ENCODE measurements around the gene CPM.
"Not testable (repeated sequence)": the region's sequence is repeated elsewhere in the genome, so short reads cannot be mapped to it uniquely, and the experiment has no call there.

Gene CPM

DNA sequence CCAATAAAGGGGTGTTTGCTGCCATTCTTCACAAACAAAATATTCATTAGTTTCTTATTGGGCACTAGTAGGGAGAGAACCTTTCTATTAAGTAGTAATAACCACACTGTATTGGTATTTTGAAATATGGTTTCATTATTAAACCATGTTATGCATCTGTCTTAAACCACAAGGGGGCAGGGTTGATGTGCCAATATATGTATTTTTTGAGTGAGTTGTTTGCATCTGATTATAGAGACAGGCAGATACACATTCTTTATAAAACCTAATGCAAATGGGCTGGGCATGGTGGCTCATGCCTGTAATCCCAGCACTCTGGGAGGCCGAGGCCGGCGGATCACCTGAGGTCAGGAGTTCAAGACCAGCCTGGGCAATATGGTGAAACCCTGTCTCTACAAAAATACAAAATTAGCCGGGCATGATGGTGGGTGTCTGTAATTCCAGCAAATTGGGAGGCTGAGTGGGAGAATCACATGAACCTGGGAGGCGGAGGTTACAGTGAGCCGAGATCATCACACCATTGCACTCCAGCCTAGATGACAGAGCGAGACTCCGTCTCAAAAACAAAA is 69.0 kb downstream of the CPM start:
- DNase-seq (ENCODE audit: low read depth, low spot score); H3K4me3 ChIP-seq (ENCODE audit: low read depth, low read length); POLR2A ChIA-PET: not testable (repeated sequence)
- CTCF ChIA-PET: interaction anchor here (0.7 to 5.0 kb wide), 8 partner anchors 13 to 287 kb away, joined by 3 to 62 read pairs (median 3); no protein-coding TSS in a partner anchor
- TF ChIP-seq, protein P1, sequence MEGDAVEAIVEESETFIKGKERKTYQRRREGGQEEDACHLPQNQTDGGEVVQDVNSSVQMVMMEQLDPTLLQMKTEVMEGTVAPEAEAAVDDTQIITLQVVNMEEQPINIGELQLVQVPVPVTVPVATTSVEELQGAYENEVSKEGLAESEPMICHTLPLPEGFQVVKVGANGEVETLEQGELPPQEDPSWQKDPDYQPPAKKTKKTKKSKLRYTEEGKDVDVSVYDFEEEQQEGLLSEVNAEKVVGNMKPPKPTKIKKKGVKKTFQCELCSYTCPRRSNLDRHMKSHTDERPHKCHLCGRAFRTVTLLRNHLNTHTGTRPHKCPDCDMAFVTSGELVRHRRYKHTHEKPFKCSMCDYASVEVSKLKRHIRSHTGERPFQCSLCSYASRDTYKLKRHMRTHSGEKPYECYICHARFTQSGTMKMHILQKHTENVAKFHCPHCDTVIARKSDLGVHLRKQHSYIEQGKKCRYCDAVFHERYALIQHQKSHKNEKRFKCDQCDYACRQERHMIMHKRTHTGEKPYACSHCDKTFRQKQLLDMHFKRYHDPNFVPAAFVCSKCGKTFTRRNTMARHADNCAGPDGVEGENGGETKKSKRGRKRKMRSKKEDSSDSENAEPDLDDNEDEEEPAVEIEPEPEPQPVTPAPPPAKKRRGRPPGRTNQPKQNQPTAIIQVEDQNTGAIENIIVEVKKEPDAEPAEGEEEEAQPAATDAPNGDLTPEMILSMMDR (IDR thresholded peaks at IDR 0.05; ENCODE audit: insufficient read depth, low read length, missing control alignments): peak; percentile 43

GRCh38 chr12:68863109-68863770 is 69.7 kb downstream of the CPM start:
- TF ChIP-seq, protein P1 (IDR thresholded peaks at IDR 0.05; ENCODE audit: insufficient read depth, low read length, missing control alignments): no peak
- CTCF ChIA-PET: interaction anchor here (0.9 to 5.0 kb wide), 11 partner anchors 13 to 391 kb away, joined by 3 to 62 read pairs (median 4); no protein-coding TSS in a partner anchor
- no peak overlapping the region for H3K4me3 ChIP-seq (ENCODE audit: low read depth, low read length)
- no peak for DNase-seq (ENCODE audit: low read depth, low spot score)
- POLR2A ChIA-PET: no interaction called here

DNA sequence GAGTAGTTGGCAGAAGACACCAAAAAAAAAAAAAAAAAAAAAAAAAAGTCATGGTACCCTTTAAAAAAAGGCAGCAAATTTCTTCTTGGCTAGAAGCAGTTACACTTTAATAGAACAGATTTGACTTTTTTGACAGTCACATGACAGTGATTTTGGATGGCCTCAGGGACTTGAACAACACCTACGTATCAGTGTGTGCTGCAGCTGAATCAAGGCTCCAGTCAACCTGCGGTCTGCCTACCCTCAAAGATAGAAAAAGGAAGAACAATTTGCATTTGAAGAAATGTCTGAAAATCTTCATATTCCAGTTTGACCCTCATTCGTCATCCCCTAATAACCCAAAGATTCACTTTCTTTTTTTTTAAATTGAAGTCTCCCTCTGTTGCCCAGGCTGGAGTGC is 71.1 kb downstream of the CPM start:
- no peak overlapping the region for H3K4me3 ChIP-seq (ENCODE audit: low read depth, low read length)
- TF ChIP-seq, protein P1 (IDR thresholded peaks at IDR 0.05; ENCODE audit: insufficient read depth, low read length, missing control alignments): no peak
- POLR2A ChIA-PET: no interaction called here
- CTCF ChIA-PET: interaction anchor here (0.9 to 5.0 kb wide), 10 partner anchors 15 to 393 kb away, joined by 3 to 62 read pairs (median 4); no protein-coding TSS in a partner anchor
- DNase-seq (ENCODE audit: low read depth, low spot score): no peak

GRCh38 chr12:68856510-68856909 is 76.5 kb downstream of the CPM start:
- no peak for DNase-seq (ENCODE audit: low read depth, low spot score)
- H3K4me3 ChIP-seq (ENCODE audit: low read depth, low read length): no peak overlapping the region
- ChIA-PET CTCF (no interaction called here), POLR2A (no interaction called here)
- TF ChIP-seq, protein P1 (IDR thresholded peaks at IDR 0.05; ENCODE audit: insufficient read depth, low read length, missing control alignments): no peak

GRCh38 chr12:68855771-68856170 is 77.2 kb downstream of the CPM start:
- CTCF ChIA-PET: interaction anchor here (2.1 kb wide), 1 partner anchor 215 kb away, joined by 13 read pairs; no protein-coding TSS in a partner anchor
- POLR2A ChIA-PET: no interaction called here

DNA sequence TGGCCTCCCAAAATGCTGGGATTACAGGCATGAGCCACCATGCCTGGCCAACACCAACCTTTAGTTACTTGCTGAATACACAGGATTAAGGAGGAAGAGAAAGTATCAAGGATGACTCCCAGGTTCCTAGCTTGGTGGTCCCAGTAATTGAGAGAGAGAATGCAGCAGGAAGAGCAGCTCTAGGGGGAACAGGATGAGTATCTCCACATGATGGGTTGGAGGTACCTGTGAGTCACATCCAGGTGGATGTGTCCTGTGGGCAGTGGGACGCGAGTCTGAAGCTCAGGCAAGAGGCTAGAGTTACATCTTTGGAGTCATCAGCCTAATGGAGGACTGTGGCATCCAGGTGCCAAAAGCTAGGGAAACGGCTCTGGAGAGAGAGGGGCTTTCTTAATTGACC is 77.9 kb downstream of the CPM start:
- POLR2A ChIA-PET: no interaction called here
- H3K4me3 ChIP-seq (ENCODE audit: low read depth, low read length): no peak overlapping the region
- CTCF ChIA-PET: interaction anchor here (1.5 to 2.2 kb wide), 3 partner anchors 11 to 301 kb away, joined by 3 to 13 read pairs (median 8); no protein-coding TSS in a partner anchor
- TF ChIP-seq, protein P1 (IDR thresholded peaks at IDR 0.05; ENCODE audit: insufficient read depth, low read length, missing control alignments): no peak
- no peak for DNase-seq (ENCODE audit: low read depth, low spot score)

More at GRCh38 chr12:68855771-68856170, 77.2 kb downstream of the CPM start:
- no peak overlapping the region for H3K4me3 ChIP-seq (ENCODE audit: low read depth, low read length)
- TF ChIP-seq, protein P1 (IDR thresholded peaks at IDR 0.05; ENCODE audit: insufficient read depth, low read length, missing control alignments): no peak
- DNase-seq (ENCODE audit: low read depth, low spot score): no peak
